SK-N-SH (cell line): ENCODE data around the gene GLMP. TPM values are rescaled to one million over a fixed set of nuclear protein-coding genes. Genes with fewer than 3 reads are reported as not detected.
A peak's percentile ranks its signal among the peaks of the same experiment; 100 is the strongest.

Experiments used
- CTCF ChIA-PET: fragments of 300-600, 350-600 bp; formaldehyde crosslinking; extraction: SDS; loops from one replicate; lab custom pipeline; 2021; lab: Yijun Ruan, JAX
- POLR2A ChIA-PET: fragments of 350-600 bp; sonication (Branson Sonifier 250); formaldehyde crosslinking; extraction: SDS; loops from one replicate; lab custom pipeline; 2020; ENCODE audit warnings: antibody characterized with exemption, inconsistent platforms; lab: Yijun Ruan, JAX
- DNase-seq: peaks from one replicate; pipeline ENCODE4 v3.0.0; 2012
- H2AFZ ChIP-seq: fragments of 200-600 bp; sonication (generic); 2 replicates; pipeline ENCODE4 v1.8.1; 2016; ENCODE audit warnings: antibody characterized with exemption, mild to moderate bottlenecking, low read depth
- H3F3A ChIP-seq: fragments of 200-600 bp; sonication (generic); replicated peaks from 2 replicates; pipeline ENCODE3; 2016; ENCODE audit warnings: antibody characterized with exemption, mild to moderate bottlenecking; ENCODE audit not compliant: insufficient read depth
- H3K27ac ChIP-seq, 2 experiments: fragments of 200-500 bp in 1 of 2; fragments of 200-600 bp in 1 of 2; sonication (Bioruptor generic) in 1 of 2; sonication (generic), shearing (Covaris generic) in 1 of 2; 2 replicates each; pipeline versions ENCODE4 v1.5.1 to v1.6.1; 2014 to 2016; ENCODE audit warnings: low read depth in 2 of 2, inconsistent platforms in 1 of 2, low read length in 1 of 2, mild to moderate bottlenecking in 1 of 2, mixed read lengths in 1 of 2
- H3K27me3 ChIP-seq: fragments of 200-600 bp; sonication (generic), shearing (Covaris generic); 2 replicates; pipeline ENCODE4 v1.6.1; 2016; ENCODE audit warnings: mixed run types; ENCODE audit not compliant: insufficient read depth
- H3K36me3 ChIP-seq, 2 experiments: fragments of 200-500 bp in 1 of 2; fragments of 200-600 bp in 1 of 2; sonication (Bioruptor generic) in 1 of 2; sonication (generic) in 1 of 2; replicated peaks in 1 of 2; 2 replicates each; pipeline versions ENCODE3 to v1.5.1; 2014 to 2016; ENCODE audit warnings: low read length in 1 of 2, mild to moderate bottlenecking in 1 of 2; ENCODE audit not compliant: insufficient read depth in 2 of 2, control insufficient read depth in 1 of 2
- H3K4me1 ChIP-seq, 2 experiments: fragments of 200-500 bp in 1 of 2; fragments of 200-600 bp in 1 of 2; sonication (Bioruptor generic) in 1 of 2; sonication (generic), shearing (Covaris generic) in 1 of 2; 2 replicates each; pipeline versions ENCODE4 v1.5.1 to v1.6.1; 2014 to 2016; ENCODE audit warnings: low read depth in 1 of 2, low read length in 1 of 2, mixed run types in 1 of 2; ENCODE audit not compliant: insufficient read depth in 2 of 2, control insufficient read depth in 1 of 2
- H3K4me2 ChIP-seq: fragments of 200-600 bp; sonication (generic), shearing (Covaris generic); 2 replicates; pipeline ENCODE4 v1.6.1; 2017; ENCODE audit warnings: mixed run types
- H3K4me3 ChIP-seq, 2 experiments: fragments of 200-500 bp in 1 of 2; fragments of 200-600 bp in 1 of 2; sonication (Bioruptor generic) in 1 of 2; sonication (generic), shearing (Covaris generic) in 1 of 2; 2 replicates each; pipeline versions ENCODE4 v1.5.1 to v1.8.1; 2014 to 2016; ENCODE audit warnings: low read depth in 2 of 2, inconsistent platforms in 1 of 2, low read length in 1 of 2, mild to moderate bottlenecking in 1 of 2, mixed read lengths in 1 of 2, moderate library complexity in 1 of 2
- H3K79me2 ChIP-seq: fragments of 200-600 bp; sonication (generic); 2 replicates; pipeline ENCODE4 v1.8.1; 2017; ENCODE audit warnings: mild to moderate bottlenecking; ENCODE audit not compliant: insufficient read depth
- H3K9ac ChIP-seq: fragments of 200-600 bp; sonication (generic); 2 replicates; pipeline ENCODE4 v1.6.1; 2017; ENCODE audit warnings: mixed run types
- H3K9me2 ChIP-seq: fragments of 200-600 bp; sonication (generic); 2 replicates; pipeline ENCODE4 v1.6.1; 2017; ENCODE audit warnings: mixed run types
- H3K9me3 ChIP-seq: fragments of 200-600 bp; sonication (generic); 2 replicates; pipeline ENCODE4 v1.6.1; 2017; ENCODE audit warnings: mixed run types, mild to moderate bottlenecking, moderate library complexity
- H4K20me1 ChIP-seq: fragments of 200-600 bp; sonication (generic); 2 replicates; pipeline ENCODE4 v1.6.1; 2017; ENCODE audit warnings: mild to moderate bottlenecking, mixed run types; ENCODE audit not compliant: insufficient read depth
- CHD2 ChIP-seq: fragments of 150-350 bp; IDR thresholded peaks from 2 replicates; pipeline ENCODE4 v1.6.1; 2018; ENCODE audit warnings: low read length; ENCODE audit not compliant: partially characterized antibody
- CTCF ChIP-seq: fragments of 200-600 bp; sonication (generic); IDR thresholded peaks from 2 replicates; pipeline ENCODE4 v1.6.1; 2017; ENCODE audit warnings: antibody characterized with exemption, mild to moderate bottlenecking, moderate library complexity
- ELF1 ChIP-seq: IDR thresholded peaks from 2 replicates; pipeline ENCODE4 v1.4.0; 2012
- EP300 ChIP-seq, 2 experiments: IDR thresholded peaks; 2 replicates each; pipeline versions ENCODE4 v1.4.0 to v1.6.1; 2012; ENCODE audit warnings: borderline replicate concordance in 1 of 2, low read depth in 1 of 2, low read length in 1 of 2
- FOSL2 ChIP-seq: IDR thresholded peaks from 2 replicates; pipeline ENCODE4 v1.4.0; 2012; ENCODE audit warnings: low read depth, mild to moderate bottlenecking, moderate library complexity, borderline replicate concordance
- FOXJ3 ChIP-seq: sonication (generic); formaldehyde crosslinking; IDR thresholded peaks from 2 replicates; pipeline ENCODE4 v1.5.1; 2020; ENCODE audit warnings: mild to moderate bottlenecking, missing genetic modification reagents
- FOXM1 ChIP-seq: IDR thresholded peaks from 2 replicates; pipeline ENCODE4 v1.4.0; 2012; ENCODE audit warnings: low read depth, mild to moderate bottlenecking
- GABPA ChIP-seq: IDR thresholded peaks from 2 replicates; pipeline ENCODE4 v1.4.0; 2012; ENCODE audit warnings: low read depth, mild to moderate bottlenecking
- GATA2 ChIP-seq: sonication (generic); formaldehyde crosslinking; IDR thresholded peaks from 2 replicates; pipeline ENCODE4 v1.5.0; 2020; ENCODE audit warnings: mild to moderate bottlenecking, missing genetic modification reagents
- IRF3 ChIP-seq: fragments of 150-350 bp; IDR thresholded peaks from 2 replicates; pipeline ENCODE4 v1.6.1; 2016; ENCODE audit warnings: mild to moderate bottlenecking, low read depth, low read length
- MXI1 ChIP-seq: IDR thresholded peaks from 2 replicates; pipeline ENCODE4 v1.6.1; 2012; ENCODE audit warnings: mild to moderate bottlenecking, low read depth, low read length, improper control_type of control experiment
- POLR2AphosphoS5 ChIP-seq: IDR thresholded peaks from 2 replicates; pipeline ENCODE4 v1.6.1; 2012; ENCODE audit warnings: low read depth, low read length
- RCOR1 ChIP-seq: fragments of 150-350 bp; IDR thresholded peaks from 2 replicates; pipeline ENCODE4 v1.6.1; 2017; ENCODE audit warnings: antibody characterized with exemption, low read length
- RFX5 ChIP-seq: IDR thresholded peaks from 2 replicates; pipeline ENCODE4 v1.6.1; 2012; ENCODE audit warnings: mild to moderate bottlenecking, improper control_type of control experiment, low read length
- SMC3 ChIP-seq: IDR thresholded peaks from 2 replicates; pipeline ENCODE4 v1.6.1; 2012; ENCODE audit warnings: low read depth, low read length, improper control_type of control experiment
- TCF12 ChIP-seq: IDR thresholded peaks from 2 replicates; pipeline ENCODE4 v1.4.0; 2012
- USF1 ChIP-seq: IDR thresholded peaks from 2 replicates; pipeline ENCODE4 v1.4.0; 2012; ENCODE audit warnings: low read depth, borderline replicate concordance
- YY1 ChIP-seq: IDR thresholded peaks from 2 replicates; pipeline ENCODE4 v1.4.0; 2012; ENCODE audit warnings: low read depth, mild to moderate bottlenecking
- WGBS: methylation state at CpG from one replicate; pipeline ENCODE4 v1.1.6; 2017; ENCODE audit warnings: low lambda C conversion rate; 5-methylcytosine and 5-hydroxymethylcytosine counted together
- polyA plus RNA-seq, 3 experiments: library from polyadenylated mRNA; depleted of rRNA; stranded (reverse); fragments of >200 nt; gene quantifications; 2 replicates each; pipeline ENCODE4 v1.2.3, GENCODE V29; 2012
- TF ChIP-seq, protein P1 (sequence below): IDR thresholded peaks from 2 replicates; pipeline ENCODE4 v1.4.0; 2012; ENCODE audit warnings: low read depth, borderline replicate concordance
- TF ChIP-seq, protein P2 (sequence below): fragments of 150-350 bp; IDR thresholded peaks from 2 replicates; pipeline ENCODE4 v1.6.1; 2017; ENCODE audit warnings: antibody characterized with exemption, low read length, low read depth, borderline replicate concordance
- TF ChIP-seq, protein P3 (sequence below): IDR thresholded peaks from 2 replicates; pipeline ENCODE4; 2012

Gene GLMP
- polyA plus RNA-seq, 1 of the 3 experiments (the other 2 are of a cell fraction), result 41.7 TPM

- TF ChIP-seq RFX5, result no peak
- TF ChIP-seq FOSL2, result no peak
- TF ChIP-seq ELF1, result no peak
- no peak for TF ChIP-seq SMC3
- no peak for TF ChIP-seq IRF3
Measured at GRCh38 chr1:156253634-156254033, 41.8 kb downstream of the GLMP start (continued).

DNA sequence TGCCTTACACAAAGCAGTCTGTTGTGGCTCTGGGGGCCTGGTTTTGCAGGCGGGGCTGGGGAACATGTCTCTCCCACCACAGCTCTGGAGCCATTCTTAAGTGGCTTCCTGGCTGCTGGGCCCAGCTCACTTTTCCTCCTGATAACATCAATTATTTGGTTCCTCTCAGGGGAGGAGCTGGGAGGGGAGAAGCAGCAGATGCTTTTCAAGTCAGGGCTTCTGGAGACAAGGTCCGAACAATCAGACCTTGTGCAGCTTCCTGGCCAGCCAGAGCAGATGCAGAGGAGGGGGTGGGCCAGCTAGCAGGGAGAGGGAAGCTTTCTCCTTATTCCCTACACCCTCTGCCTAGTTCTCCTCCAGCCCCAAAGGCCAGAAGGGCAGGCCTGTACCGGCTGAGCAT, 44.0 kb downstream of the GLMP start:
- DNase-seq, result peak; percentile 85
- H2AFZ ChIP-seq, result no peak overlapping the region
- no peak overlapping the region for H3K4me3 ChIP-seq
- TF ChIP-seq GABPA, result no peak
- TF ChIP-seq ELF1, result no peak
- no peak for TF ChIP-seq CTCF
- no peak for TF ChIP-seq YY1
- TF ChIP-seq GATA2, result peak; percentile 98
- TF ChIP-seq FOSL2, result no peak
- no peak; the same call in 1 of the 2 replicates for TF ChIP-seq RFX5
- TF ChIP-seq, protein P1, sequence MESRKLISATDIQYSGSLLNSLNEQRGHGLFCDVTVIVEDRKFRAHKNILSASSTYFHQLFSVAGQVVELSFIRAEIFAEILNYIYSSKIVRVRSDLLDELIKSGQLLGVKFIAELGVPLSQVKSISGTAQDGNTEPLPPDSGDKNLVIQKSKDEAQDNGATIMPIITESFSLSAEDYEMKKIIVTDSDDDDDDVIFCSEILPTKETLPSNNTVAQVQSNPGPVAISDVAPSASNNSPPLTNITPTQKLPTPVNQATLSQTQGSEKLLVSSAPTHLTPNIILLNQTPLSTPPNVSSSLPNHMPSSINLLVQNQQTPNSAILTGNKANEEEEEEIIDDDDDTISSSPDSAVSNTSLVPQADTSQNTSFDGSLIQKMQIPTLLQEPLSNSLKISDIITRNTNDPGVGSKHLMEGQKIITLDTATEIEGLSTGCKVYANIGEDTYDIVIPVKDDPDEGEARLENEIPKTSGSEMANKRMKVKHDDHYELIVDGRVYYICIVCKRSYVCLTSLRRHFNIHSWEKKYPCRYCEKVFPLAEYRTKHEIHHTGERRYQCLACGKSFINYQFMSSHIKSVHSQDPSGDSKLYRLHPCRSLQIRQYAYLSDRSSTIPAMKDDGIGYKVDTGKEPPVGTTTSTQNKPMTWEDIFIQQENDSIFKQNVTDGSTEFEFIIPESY, result no peak
- TF ChIP-seq SMC3, result no peak; the same call in 1 of the 2 replicates
- 0 out of 2 replicates have a peak, but pooled peaks have one; percentile 56 for TF ChIP-seq FOXJ3
- peak; percentile 77 for TF ChIP-seq CHD2
- TF ChIP-seq MXI1, result peak; percentile 73; the same call in 1 of the 2 replicates
- TF ChIP-seq, protein P2, sequence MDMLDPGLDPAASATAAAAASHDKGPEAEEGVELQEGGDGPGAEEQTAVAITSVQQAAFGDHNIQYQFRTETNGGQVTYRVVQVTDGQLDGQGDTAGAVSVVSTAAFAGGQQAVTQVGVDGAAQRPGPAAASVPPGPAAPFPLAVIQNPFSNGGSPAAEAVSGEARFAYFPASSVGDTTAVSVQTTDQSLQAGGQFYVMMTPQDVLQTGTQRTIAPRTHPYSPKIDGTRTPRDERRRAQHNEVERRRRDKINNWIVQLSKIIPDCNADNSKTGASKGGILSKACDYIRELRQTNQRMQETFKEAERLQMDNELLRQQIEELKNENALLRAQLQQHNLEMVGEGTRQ, result no peak
- no peak for TF ChIP-seq USF1
- TF ChIP-seq RCOR1, result peak; percentile 76
- TF ChIP-seq TCF12, result peak; percentile 71
- TF ChIP-seq POLR2AphosphoS5, result 0 out of 2 replicates have a peak, but pooled peaks have one; percentile 14
- TF ChIP-seq, protein P3, sequence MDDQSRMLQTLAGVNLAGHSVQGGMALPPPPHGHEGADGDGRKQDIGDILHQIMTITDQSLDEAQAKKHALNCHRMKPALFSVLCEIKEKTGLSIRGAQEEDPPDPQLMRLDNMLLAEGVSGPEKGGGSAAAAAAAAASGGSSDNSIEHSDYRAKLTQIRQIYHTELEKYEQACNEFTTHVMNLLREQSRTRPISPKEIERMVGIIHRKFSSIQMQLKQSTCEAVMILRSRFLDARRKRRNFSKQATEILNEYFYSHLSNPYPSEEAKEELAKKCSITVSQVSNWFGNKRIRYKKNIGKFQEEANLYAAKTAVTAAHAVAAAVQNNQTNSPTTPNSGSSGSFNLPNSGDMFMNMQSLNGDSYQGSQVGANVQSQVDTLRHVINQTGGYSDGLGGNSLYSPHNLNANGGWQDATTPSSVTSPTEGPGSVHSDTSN, result peak; percentile 3; the same call in 1 of the 2 replicates
- TF ChIP-seq FOXM1, result no peak
- TF ChIP-seq EP300 (IDR thresholded peaks at IDR 0.05; ENCODE audit: borderline replicate concordance in 1 of 2, low read depth in 1 of 2, low read length in 1 of 2), result peak in 1 of 2 experiments; percentile 87; a peak in 2 of 4 replicates
- no peaks in the 10 kb centered on the region for H3K9me2 ChIP-seq
- H4K20me1 ChIP-seq, result no peaks in the 10 kb centered on the region
- no peaks in the 10 kb centered on the region for H3K79me2 ChIP-seq
- H3K27me3 ChIP-seq, result no peaks in the 10 kb centered on the region
- no peaks in the 10 kb centered on the region for H3K9me3 ChIP-seq
- peak overlapping the region; percentile 16 to 99; a peak in 3 of 4 replicates for H3K27ac ChIP-seq
- H3K36me3 ChIP-seq, result peaks cover 25 to 71% of the 10 kb centered on the region in 2 experiments
- CTCF ChIA-PET, result interaction anchor here (0.8 to 3.8 kb wide), 11 partner anchors 8 to 229 kb away, joined by 3 to 14 read pairs (median 3); partner anchors contain the start of genes PMF1 and SMG5
- peak overlapping the region; percentile 4; the same call in 1 of the 2 replicates for H3K4me2 ChIP-seq
- 15% methylated on average over 3 of the region's 3 CpGs for WGBS
- POLR2A ChIA-PET, result interaction anchor here (1.1 to 2.9 kb wide), 8 partner anchors 8 to 170 kb away, joined by 3 to 17 read pairs (median 4); partner anchors contain the start of genes BGLAP, MEX3A, PMF1 and SMG5
- no peak overlapping the region for H3K9ac ChIP-seq
- H3K4me1 ChIP-seq, result peaks cover 13 to 65% of the 10 kb centered on the region in 2 experiments; a peak in 3 of 4 replicates
- H3F3A ChIP-seq, result peaks cover 13% of the 10 kb centered on the region
